ENCODE data around the gene LANCL2. TPM values are rescaled to one million over a fixed set of nuclear protein-coding genes. Genes with fewer than 3 reads are reported as not detected.
"Not testable (repeated sequence)": the region's sequence is repeated elsewhere in the genome, so short reads cannot be mapped to it uniquely, and the experiment has no call there.

The LANCL2 gene
- total and polyA plus RNA-seq, 12 donors = 3.1 to 11.1 (median 8.6) TPM

DNA sequence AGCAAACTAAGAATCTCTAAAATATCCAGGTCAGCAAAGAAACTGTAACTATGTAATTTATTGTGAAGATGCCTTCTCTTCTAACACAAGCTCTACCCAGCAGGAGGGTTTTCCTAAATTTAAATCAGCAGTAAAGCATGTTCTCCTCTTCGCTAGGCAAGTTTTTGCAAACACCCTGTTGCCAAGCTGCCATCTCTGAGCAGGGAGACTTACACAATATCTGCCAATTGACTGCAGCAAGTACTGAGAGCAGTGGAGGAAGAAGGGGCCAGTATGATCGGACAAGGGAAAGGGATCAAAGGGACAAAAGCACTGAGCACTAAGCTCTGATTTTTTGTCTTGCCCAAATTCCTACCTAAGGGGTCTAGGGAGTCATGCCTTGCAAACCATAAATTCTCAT, 16.0 kb upstream of the LANCL2 start:
- Histone ChIP-seq H3K27me3 (peaks cover 0 to 23% (median 14%) of the 10 kb centered on the region in 7 donors), H3K9me3 (no peaks in the 10 kb centered on the region), H3K4me1 (no peaks in the 10 kb centered on the region), H3K4me3 (no peak overlapping the region), H3K36me3 (no peaks in the 10 kb centered on the region), H3K27ac (no peak overlapping the region)
- 34 to 43% methylated on average over 2 of the region's 2 CpGs for WGBS, 2 donors
- intact Hi-C loops (cut with DNase I) = no loop called here
- ATAC-seq (peak in 3 of 8 donors; percentile 27 to 78 (median 56)), DNase-seq (no peak)
- TF ChIP-seq, protein P1, sequence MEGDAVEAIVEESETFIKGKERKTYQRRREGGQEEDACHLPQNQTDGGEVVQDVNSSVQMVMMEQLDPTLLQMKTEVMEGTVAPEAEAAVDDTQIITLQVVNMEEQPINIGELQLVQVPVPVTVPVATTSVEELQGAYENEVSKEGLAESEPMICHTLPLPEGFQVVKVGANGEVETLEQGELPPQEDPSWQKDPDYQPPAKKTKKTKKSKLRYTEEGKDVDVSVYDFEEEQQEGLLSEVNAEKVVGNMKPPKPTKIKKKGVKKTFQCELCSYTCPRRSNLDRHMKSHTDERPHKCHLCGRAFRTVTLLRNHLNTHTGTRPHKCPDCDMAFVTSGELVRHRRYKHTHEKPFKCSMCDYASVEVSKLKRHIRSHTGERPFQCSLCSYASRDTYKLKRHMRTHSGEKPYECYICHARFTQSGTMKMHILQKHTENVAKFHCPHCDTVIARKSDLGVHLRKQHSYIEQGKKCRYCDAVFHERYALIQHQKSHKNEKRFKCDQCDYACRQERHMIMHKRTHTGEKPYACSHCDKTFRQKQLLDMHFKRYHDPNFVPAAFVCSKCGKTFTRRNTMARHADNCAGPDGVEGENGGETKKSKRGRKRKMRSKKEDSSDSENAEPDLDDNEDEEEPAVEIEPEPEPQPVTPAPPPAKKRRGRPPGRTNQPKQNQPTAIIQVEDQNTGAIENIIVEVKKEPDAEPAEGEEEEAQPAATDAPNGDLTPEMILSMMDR (IDR thresholded peaks at IDR 0.05) = no peak

GRCh38 chr7:55350281-55350680, 14.9 kb upstream of the LANCL2 start:
- intact Hi-C loops (cut with DNase I) = loop anchor here in 1 of 10 donors (10.0 kb wide), 1 partner anchor 65 kb away; no protein-coding TSS in a partner anchor
- Histone ChIP-seq H3K27ac (no peak overlapping the region), H3K4me3 (no peak overlapping the region), H3K27me3 (peaks cover 0 to 12% (median 4%) of the 10 kb centered on the region in 7 donors), H3K9me3 (no peaks in the 10 kb centered on the region), H3K4me1 (no peaks in the 10 kb centered on the region), H3K36me3 (no peaks in the 10 kb centered on the region)
- DNase-seq = no peak
- ATAC-seq = no peak
- 71 to 77% methylated on average over 7 of the region's 7 CpGs for WGBS, 2 donors
- TF ChIP-seq, protein P1 (IDR thresholded peaks at IDR 0.05) = no peak

DNA sequence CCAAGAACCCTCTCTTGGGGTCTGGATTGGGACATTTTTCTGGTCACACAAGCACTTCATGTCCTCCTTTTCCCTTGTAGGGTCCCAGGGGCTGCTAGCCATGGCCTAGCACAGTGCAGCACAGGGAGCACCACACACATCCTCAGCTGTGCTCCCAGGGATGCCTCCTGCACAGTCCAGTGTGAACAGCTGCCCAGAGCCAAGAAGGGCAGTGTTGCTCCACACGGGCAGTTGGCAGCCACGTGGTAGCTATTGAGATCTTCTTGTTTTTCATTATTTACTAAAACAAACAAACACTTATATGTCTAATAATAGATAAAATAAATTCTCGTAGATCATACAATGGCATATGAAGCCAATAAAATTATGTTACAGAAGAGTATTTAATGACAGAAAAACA, 13.9 kb upstream of the LANCL2 start:
- intact Hi-C loops (cut with DNase I) = loop anchor here in 1 of 10 donors (10.0 kb wide), 1 partner anchor 66 kb away; no protein-coding TSS in a partner anchor
- no peak for DNase-seq
- Histone ChIP-seq H3K9me3 (no peaks in the 10 kb centered on the region), H3K36me3 (no peaks in the 10 kb centered on the region), H3K4me3 (no peak overlapping the region), H3K4me1 (no peaks in the 10 kb centered on the region), H3K27ac (no peak overlapping the region), H3K27me3 (peaks cover 0 to 9% (median 0%) of the 10 kb centered on the region in 7 donors)
- 60 to 67% methylated on average over 3 of the region's 3 CpGs for WGBS, 2 donors
- TF ChIP-seq, protein P1 (IDR thresholded peaks at IDR 0.05) = no peak
- ATAC-seq = no peak

GRCh38 chr7:55352947-55353273, 12.2 kb upstream of the LANCL2 start:
- not testable (repeated sequence) for H3K9me3 ChIP-seq, DNase-seq, H3K27ac ChIP-seq, H3K4me3 ChIP-seq, H3K36me3 ChIP-seq, H3K4me1 ChIP-seq, H3K27me3 ChIP-seq, ATAC-seq
- 95% methylated on average over 6 of the region's 6 CpGs for WGBS, 2 donors
- intact Hi-C loops (cut with DNase I) = loop anchor here in 1 of 10 donors (10.0 kb wide), 1 partner anchor 68 kb away; no protein-coding TSS in a partner anchor

GRCh38 chr7:55360486-55360885, 4.7 kb upstream of the LANCL2 start:
- Histone ChIP-seq H3K27ac (no peak overlapping the region), H3K27me3 (peaks cover 0 to 8% (median 0%) of the 10 kb centered on the region in 7 donors), H3K36me3 (no peaks in the 10 kb centered on the region), H3K9me3 (no peaks in the 10 kb centered on the region), H3K4me3 (no peak overlapping the region), H3K4me1 (peaks cover 0 to 12% (median 8%) of the 10 kb centered on the region in 9 donors)
- DNase-seq (no peak), ATAC-seq (no peak)
- TF ChIP-seq, protein P1 (IDR thresholded peaks at IDR 0.05) = no peak
- 63 to 78% methylated on average over 2 of the region's 2 CpGs for WGBS, 2 donors
- intact Hi-C loops (cut with DNase I) = loop anchor here in 4 of 10 donors (1.0 to 10.0 kb wide), 7 partner anchors 47 to 604 kb away; partner anchors contain the start of genes NIPSNAP2 (in 1 of the 4) and ZNF713 (in 1 of the 4)
